ENCODE measurements around the gene PRRG1. TPM values are rescaled to one million over a fixed set of nuclear protein-coding genes. Genes with fewer than 3 reads are reported as not detected.

Gene PRRG1
- total and polyA plus RNA-seq, 8 donors = 0.75 to 3.2 (median 1.8) TPM

GRCh38 chrX:37347420-37347819 lies 1.7 kb upstream of the PRRG1 start:
- intact Hi-C loops (cut with DNase I) = no loop called here
- FAIRE-seq (peak; percentile 54), DNase-seq (no peak), ATAC-seq (no peak)
- Histone ChIP-seq H3K9me3 (no peaks in the 10 kb centered on the region), H3K36me3 (no peaks in the 10 kb centered on the region), H3K27me3 (peaks cover 0 to 11% (median 3%) of the 10 kb centered on the region in 4 donors), H3K4me1 (no peaks in the 10 kb centered on the region), H3K27ac (no peak overlapping the region), H3K4me3 (no peak overlapping the region)
- TF ChIP-seq CTCF (IDR thresholded peaks at IDR 0.05) = no peak
- WGBS, 2 donors = 61 to 70% methylated on average over 1 of the region's 1 CpG

- Histone ChIP-seq H3K4me3 (peak overlapping the region in 2 of 4 donors; percentile 49 to 52), H3K36me3 (no peaks in the 10 kb centered on the region), H3K27ac (peak overlapping the region in 1 of 4 donors; percentile 33), H3K4me1 (no peaks in the 10 kb centered on the region), H3K27me3 (peaks cover 0 to 6% (median 3%) of the 10 kb centered on the region in 4 donors), H3K9me3 (no peaks in the 10 kb centered on the region)
- peak; percentile 73 for FAIRE-seq
- no peak for TF ChIP-seq CTCF (IDR thresholded peaks at IDR 0.05)
- intact Hi-C loops (cut with DNase I) = no loop called here
- no peak for DNase-seq
- peak; percentile 17 to 41 (median 25) for ATAC-seq
- WGBS, 2 donors = 26 to 34% methylated on average over 11 of the region's 11 CpGs
Measured at GRCh38 chrX:37348231-37348970, 763 bp upstream of the PRRG1 start.

GRCh38 chrX:37348971-37349220 lies 268 bp upstream of the PRRG1 start:
- no peaks in the 10 kb centered on the region for H3K9me3 ChIP-seq
- WGBS, 2 donors = 0 to 17% methylated on average over 17 to 18 of the region's 18 CpGs
- H3K4me1 ChIP-seq = no peaks in the 10 kb centered on the region
- H3K27me3 ChIP-seq = peaks cover 0 to 5% (median 2%) of the 10 kb centered on the region in 4 donors
- no peak for TF ChIP-seq CTCF (IDR thresholded peaks at IDR 0.05)
- peak overlapping the region in 1 of 4 donors; percentile 33 for H3K27ac ChIP-seq
- DNase-seq (no peak), FAIRE-seq (no peak), ATAC-seq (peak in 3 of 4 donors; percentile 29 to 63 (median 49))
- H3K36me3 ChIP-seq = no peaks in the 10 kb centered on the region
- peak overlapping the region in 2 of 4 donors; percentile 49 to 52 for H3K4me3 ChIP-seq
- intact Hi-C loops (cut with DNase I) = no loop called here

- ATAC-seq = peak; percentile 28 to 58 (median 51)
- peak in 4 of 6 donors; percentile 3 to 55 (median 17) for DNase-seq
- Histone ChIP-seq H3K4me1 (no peaks in the 10 kb centered on the region), H3K27ac (peak overlapping the region in 2 of 4 donors; percentile 70 to 75), H3K9me3 (no peaks in the 10 kb centered on the region), H3K36me3 (no peaks in the 10 kb centered on the region), H3K27me3 (no peaks in the 10 kb centered on the region), H3K4me3 (peak overlapping the region; percentile 32 to 52 (median 44))
- 0 to 20% methylated on average over 7 to 8 of the region's 8 CpGs for WGBS, 2 donors
- intact Hi-C loops (cut with DNase I) = no loop called here
- no peak for TF ChIP-seq CTCF (IDR thresholded peaks at IDR 0.05)
- no peak for FAIRE-seq
Measured at GRCh38 chrX:37350034-37350365, 836 bp downstream of the PRRG1 start.

- Histone ChIP-seq H3K4me3 (no peak overlapping the region), H3K9me3 (no peaks in the 10 kb centered on the region), H3K27ac (no peak overlapping the region), H3K36me3 (no peaks in the 10 kb centered on the region), H3K27me3 (no peaks in the 10 kb centered on the region), H3K4me1 (no peaks in the 10 kb centered on the region)
- FAIRE-seq (no peak), DNase-seq (no peak), ATAC-seq (no peak)
- TF ChIP-seq CTCF (IDR thresholded peaks at IDR 0.05) = no peak
- WGBS, 2 donors = 66 to 92% methylated on average over 2 of the region's 2 CpGs
- intact Hi-C loops (cut with DNase I) = no loop called here
Measured at GRCh38 chrX:37353646-37354045, 4.5 kb downstream of the PRRG1 start.

All from pancreas (tissue), 10 donors.